GM20000 (cell line): Measurements from ENCODE around the gene TEK.

Experiments used
- DNase-seq: peaks from one replicate; pipeline ENCODE4 v3.0.0; 2012; ENCODE audit warnings: low spot score
- TF ChIP-seq, protein P1 (sequence below): IDR thresholded peaks from 2 replicates; pipeline ENCODE4 v1.5.1; 2012; ENCODE audit warnings: mild to moderate bottlenecking, control low read depth; ENCODE audit errors: extremely low read depth, missing control alignments

TEK gene

DNA sequence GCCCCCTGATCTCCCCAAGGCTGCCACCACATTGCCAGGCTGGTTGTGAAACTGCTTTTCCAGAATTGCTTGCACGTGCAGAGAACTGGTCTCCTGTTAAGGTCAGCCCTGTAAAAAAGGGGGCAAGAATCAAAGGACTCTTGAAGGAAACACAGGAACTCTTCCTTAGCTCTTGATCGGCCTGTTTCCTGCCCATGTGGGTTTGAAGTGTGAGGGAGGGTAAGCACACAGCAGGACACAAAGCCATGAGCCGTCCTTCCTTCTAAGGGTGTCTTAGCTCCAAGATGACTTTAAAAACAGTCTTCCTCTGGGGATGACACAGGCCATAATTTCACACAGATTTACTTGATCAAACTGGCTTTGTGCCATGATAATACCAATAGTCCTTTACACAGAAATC, 36.1 kb downstream of the TEK start:
- DNase-seq, result no peak
- TF ChIP-seq, protein P1, sequence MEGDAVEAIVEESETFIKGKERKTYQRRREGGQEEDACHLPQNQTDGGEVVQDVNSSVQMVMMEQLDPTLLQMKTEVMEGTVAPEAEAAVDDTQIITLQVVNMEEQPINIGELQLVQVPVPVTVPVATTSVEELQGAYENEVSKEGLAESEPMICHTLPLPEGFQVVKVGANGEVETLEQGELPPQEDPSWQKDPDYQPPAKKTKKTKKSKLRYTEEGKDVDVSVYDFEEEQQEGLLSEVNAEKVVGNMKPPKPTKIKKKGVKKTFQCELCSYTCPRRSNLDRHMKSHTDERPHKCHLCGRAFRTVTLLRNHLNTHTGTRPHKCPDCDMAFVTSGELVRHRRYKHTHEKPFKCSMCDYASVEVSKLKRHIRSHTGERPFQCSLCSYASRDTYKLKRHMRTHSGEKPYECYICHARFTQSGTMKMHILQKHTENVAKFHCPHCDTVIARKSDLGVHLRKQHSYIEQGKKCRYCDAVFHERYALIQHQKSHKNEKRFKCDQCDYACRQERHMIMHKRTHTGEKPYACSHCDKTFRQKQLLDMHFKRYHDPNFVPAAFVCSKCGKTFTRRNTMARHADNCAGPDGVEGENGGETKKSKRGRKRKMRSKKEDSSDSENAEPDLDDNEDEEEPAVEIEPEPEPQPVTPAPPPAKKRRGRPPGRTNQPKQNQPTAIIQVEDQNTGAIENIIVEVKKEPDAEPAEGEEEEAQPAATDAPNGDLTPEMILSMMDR, result no peak

DNA sequence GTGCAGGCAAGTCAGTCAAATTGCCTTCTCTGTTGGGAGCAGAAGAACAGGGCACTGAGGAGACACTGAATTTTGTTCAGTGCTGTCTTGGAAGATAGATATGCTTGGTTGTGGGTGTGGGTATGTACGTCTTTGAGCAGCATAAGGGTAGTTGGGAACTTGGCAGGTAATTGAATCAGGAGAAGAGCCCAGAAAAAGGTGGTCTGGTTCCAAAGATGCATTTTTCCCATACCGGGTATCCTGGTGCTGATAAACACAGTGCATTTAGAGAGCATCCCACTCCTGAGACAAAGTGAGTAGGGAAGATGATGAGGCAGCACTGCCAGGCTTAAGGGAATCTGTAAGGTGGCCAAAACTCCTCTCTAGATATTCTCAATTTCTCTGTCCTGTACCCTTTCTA, 40.6 kb downstream of the TEK start:
- TF ChIP-seq, protein P1, result no peak
- DNase-seq, result no peak

DNA sequence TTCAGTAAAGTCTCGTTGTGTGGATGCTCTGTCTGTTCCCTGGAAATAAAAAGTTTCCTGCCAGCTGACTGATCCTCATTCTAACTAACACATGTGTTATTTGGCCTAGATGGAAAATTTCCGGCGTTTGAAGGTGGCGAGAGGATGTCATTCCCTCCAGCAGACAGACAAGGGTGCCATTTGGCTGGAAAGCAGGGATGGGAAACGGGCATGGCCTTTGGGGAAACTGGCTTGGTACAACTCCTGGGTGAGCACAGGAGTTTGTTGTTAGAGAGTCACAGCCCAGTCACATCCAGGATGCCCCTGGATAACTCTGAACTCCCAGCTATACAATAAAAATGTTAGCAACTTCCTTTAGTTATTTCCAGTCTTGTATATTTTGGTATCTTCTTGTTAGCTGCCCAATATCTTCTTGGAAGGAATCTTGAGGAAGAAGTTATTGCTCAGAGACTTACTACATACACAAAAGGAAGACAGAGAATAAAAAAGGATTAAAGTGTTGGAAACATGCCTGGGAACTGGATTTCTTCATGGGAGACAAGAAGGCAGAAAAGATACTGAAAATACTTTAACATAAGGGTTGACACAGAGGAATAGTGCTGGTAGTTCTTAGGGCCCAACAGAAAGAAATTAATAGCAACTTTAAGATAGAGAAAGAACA, 41.9 kb downstream of the TEK start:
- DNase-seq, result no peak
- TF ChIP-seq, protein P1, result no peak

DNA sequence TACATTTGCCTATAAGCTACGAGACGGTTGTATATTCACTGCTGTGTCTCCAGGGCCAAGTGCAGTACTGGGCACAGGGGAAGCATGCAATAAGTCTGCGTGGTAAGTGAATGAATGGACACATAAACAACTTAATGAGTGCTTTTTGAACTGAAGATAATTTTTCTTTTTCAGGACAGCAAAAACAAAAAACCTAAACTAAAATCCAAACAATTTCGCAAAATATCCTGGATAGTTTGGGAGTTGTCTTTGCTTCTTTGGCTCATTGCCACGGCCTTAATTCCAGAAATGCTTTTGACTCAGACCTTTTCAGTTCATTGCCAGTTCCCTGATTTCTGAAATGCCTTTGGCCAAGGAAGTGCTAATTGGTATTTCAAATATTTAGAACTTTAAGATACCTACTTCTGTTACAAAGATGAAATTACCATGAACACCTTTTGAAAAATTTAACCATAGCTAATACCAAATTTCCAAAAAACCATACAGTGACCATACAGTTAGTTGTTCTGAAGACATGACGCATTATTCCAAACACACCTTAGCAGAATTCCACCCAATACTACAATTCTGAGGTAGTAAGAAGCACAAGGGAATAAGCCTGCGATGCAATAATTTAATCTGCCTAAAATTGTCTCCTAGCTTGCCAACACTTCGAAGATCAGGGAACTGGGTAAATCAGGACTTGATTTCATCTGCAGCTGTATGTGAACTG, 42.8 kb downstream of the TEK start:
- TF ChIP-seq, protein P1, result no peak
- DNase-seq, result no peak

DNA sequence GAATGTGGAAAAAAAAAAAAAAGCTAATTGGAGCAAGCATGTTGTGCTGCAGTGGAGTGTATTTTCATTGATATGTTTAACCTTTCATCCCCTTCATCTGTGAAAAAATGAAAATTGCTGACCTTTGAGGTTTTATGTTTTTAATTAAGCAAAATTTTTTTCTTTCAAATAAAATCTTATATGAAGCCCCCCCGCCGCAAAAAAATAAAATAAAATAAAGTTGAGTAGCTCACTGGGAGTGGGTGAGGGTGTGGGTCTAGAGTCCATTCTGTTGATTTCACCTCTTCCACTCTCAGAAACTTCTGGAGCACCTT, 43.3 kb downstream of the TEK start:
- no peak for DNase-seq
- TF ChIP-seq, protein P1, result no peak

DNA sequence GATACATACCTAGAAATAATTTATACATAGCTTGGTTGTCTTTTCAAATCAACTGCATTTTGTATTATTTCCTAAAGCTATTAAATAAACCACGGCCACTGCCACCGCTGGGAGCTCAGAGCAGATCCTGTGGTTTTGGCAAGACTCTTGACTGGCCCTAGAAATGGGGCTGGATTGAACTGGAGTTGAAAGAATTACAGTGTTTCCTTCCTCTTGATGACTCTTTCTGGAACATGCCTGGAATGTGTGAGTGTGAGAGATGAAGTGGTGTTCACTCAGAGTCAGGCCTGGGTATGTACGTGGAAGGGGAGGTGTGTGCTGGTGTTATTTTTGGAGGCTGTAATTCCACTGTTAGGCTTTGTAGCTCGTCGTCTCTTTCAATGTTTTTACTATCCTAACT, 45.9 kb downstream of the TEK start:
- no peak for DNase-seq
- TF ChIP-seq, protein P1, result no peak

DNA sequence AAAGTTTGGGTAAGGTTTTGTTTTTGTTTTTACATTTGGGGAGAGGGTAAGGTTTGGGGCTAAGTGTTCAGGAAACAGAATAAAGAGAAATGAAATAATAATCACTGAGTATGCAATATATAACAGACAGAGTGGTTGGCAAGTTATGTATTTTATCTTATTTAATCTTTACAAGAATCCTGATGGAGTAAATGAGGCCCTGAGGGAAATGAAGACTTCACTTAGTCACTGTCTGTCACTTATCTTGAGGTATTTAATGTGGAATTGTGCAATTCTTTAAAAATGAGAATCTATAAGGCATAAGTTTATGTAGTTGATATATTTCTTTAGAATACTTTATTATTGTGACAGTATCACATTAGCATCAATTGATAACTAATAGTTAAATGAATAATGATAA, 48.1 kb downstream of the TEK start:
- no peak for DNase-seq

More for the DNA sequence above, 48.1 kb downstream of the TEK start:
- TF ChIP-seq, protein P1, result no peak
